Measurements from ENCODE around the gene SMG6. TPM values are rescaled to one million over a fixed set of nuclear protein-coding genes. Genes with fewer than 3 reads are reported as not detected.

SMG6 gene
- total and polyA plus RNA-seq, 8 donors: 17.0 to 102 (median 24.4) TPM

- no peak for DNase-seq
- H3K9me3 ChIP-seq: no peaks in the 10 kb centered on the region
- no peak overlapping the region for H3K4me3 ChIP-seq
- peak overlapping the region in 3 of 5 donors; percentile 2 to 36 (median 20) for H3K27ac ChIP-seq
- no peaks in the 10 kb centered on the region for H3K27me3 ChIP-seq
- H3K36me3 ChIP-seq: peaks cover 23 to 60% (median 53%) of the 10 kb centered on the region in 4 donors
- 89 to 96% (median 93%) methylated on average over 7 of the region's 7 CpGs for WGBS, 5 donors
- intact Hi-C loops (cut with DNase I; ENCODE audit: low total_unique reads): loop anchor here (10.0 kb wide), 1 partner anchor 54 kb away; no protein-coding TSS in a partner anchor
- H3K4me1 ChIP-seq: peaks cover 0 to 21% (median 0%) of the 10 kb centered on the region in 4 donors
- TF ChIP-seq POLR2AphosphoS5 (IDR thresholded peaks at IDR 0.05) (no peak), EP300 (IDR thresholded peaks at IDR 0.05) (no peak), CTCF (IDR thresholded peaks at IDR 0.05) (no peak), POLR2A (IDR thresholded peaks at IDR 0.05) (no peak)
These were observed 145.2 kb downstream of the SMG6 start for GRCh38 chr17:2158396-2158780.

GRCh38 chr17:2157675-2158395 lies 145.8 kb downstream of the SMG6 start:
- H3K36me3 ChIP-seq: peaks cover 18 to 58% (median 49%) of the 10 kb centered on the region in 4 donors
- no peak overlapping the region for H3K4me3 ChIP-seq
- intact Hi-C loops (cut with DNase I; ENCODE audit: low total_unique reads): loop anchor here (10.0 kb wide), 1 partner anchor 53 kb away; no protein-coding TSS in a partner anchor
- peaks cover 0 to 21% (median 0%) of the 10 kb centered on the region in 4 donors for H3K4me1 ChIP-seq
- no peaks in the 10 kb centered on the region for H3K9me3 ChIP-seq
- H3K27ac ChIP-seq: peak overlapping the region in 2 of 5 donors; percentile 53 to 64
- 65 to 80% (median 77%) methylated on average over 3 of the region's 3 CpGs for WGBS, 5 donors
- peak in 1 of 2 donors; percentile 77 for DNase-seq
- TF ChIP-seq POLR2AphosphoS5 (IDR thresholded peaks at IDR 0.05): peak in 2 of 3 donors; percentile 50 to 52
- TF ChIP-seq POLR2A (IDR thresholded peaks at IDR 0.05): no peak
- TF ChIP-seq CTCF (IDR thresholded peaks at IDR 0.05): no peak
- TF ChIP-seq EP300 (IDR thresholded peaks at IDR 0.05): no peak
- no peaks in the 10 kb centered on the region for H3K27me3 ChIP-seq

- TF ChIP-seq POLR2AphosphoS5 (IDR thresholded peaks at IDR 0.05): no peak
- TF ChIP-seq CTCF (IDR thresholded peaks at IDR 0.05): no peak
- no peak for TF ChIP-seq POLR2A (IDR thresholded peaks at IDR 0.05)
- no peak for TF ChIP-seq EP300 (IDR thresholded peaks at IDR 0.05)
- intact Hi-C loops (cut with DNase I; ENCODE audit: low total_unique reads): loop anchor here (10.0 kb wide), 1 partner anchor 52 kb away; no protein-coding TSS in a partner anchor
These were observed 146.5 kb downstream of the SMG6 start for GRCh38 chr17:2157081-2157480.

GRCh38 chr17:2156666-2157065 lies 146.9 kb downstream of the SMG6 start:
- Histone ChIP-seq H3K27ac (peak overlapping the region in 3 of 5 donors; percentile 2 to 64 (median 53)), H3K4me3 (no peak overlapping the region), H3K36me3 (peaks cover 12 to 47% (median 38%) of the 10 kb centered on the region in 4 donors), H3K4me1 (peaks cover 0 to 21% (median 4%) of the 10 kb centered on the region in 4 donors), H3K27me3 (no peaks in the 10 kb centered on the region), H3K9me3 (no peaks in the 10 kb centered on the region)
- TF ChIP-seq POLR2A (IDR thresholded peaks at IDR 0.05) (no peak), EP300 (IDR thresholded peaks at IDR 0.05) (no peak), CTCF (IDR thresholded peaks at IDR 0.05) (no peak), POLR2AphosphoS5 (IDR thresholded peaks at IDR 0.05) (no peak)
- intact Hi-C loops (cut with DNase I; ENCODE audit: low total_unique reads): loop anchor here (10.0 kb wide), 1 partner anchor 52 kb away; no protein-coding TSS in a partner anchor
- DNase-seq: no peak
- 91 to 96% (median 94%) methylated on average over 8 of the region's 8 CpGs for WGBS, 5 donors

More at GRCh38 chr17:2157081-2157480, 146.5 kb downstream of the SMG6 start:
- Histone ChIP-seq H3K27ac (peak overlapping the region in 3 of 5 donors; percentile 2 to 64 (median 53)), H3K27me3 (no peaks in the 10 kb centered on the region), H3K4me1 (peaks cover 0 to 21% (median 4%) of the 10 kb centered on the region in 4 donors), H3K4me3 (no peak overlapping the region), H3K36me3 (peaks cover 16 to 51% (median 41%) of the 10 kb centered on the region in 4 donors), H3K9me3 (no peaks in the 10 kb centered on the region)
- DNase-seq: no peak
- WGBS, 5 donors: 61 to 71% (median 66%) methylated on average over 4 of the region's 4 CpGs
